Esophagus muscularis mucosa (tissue), 4 donors: Measurements from ENCODE around the gene UNC45A.

Experiments used
- CTCF ChIP-seq, 3 experiments: fragments of 200-600 bp in 2 of 3; fragments of 450-650 bp in 1 of 3; sonication (generic) in 2 of 3; IDR thresholded peaks; one replicate each; pipeline ENCODE4 v1.5.1; 2017 to 2019; ENCODE audit warnings: antibody characterized with exemption in 3 of 3, mild to moderate bottlenecking in 2 of 3, moderate library complexity in 1 of 3
- EP300 ChIP-seq: sonication (generic); formaldehyde crosslinking; IDR thresholded peaks from one replicate; pipeline ENCODE4 v1.6.1; 2017; ENCODE audit warnings: antibody characterized with exemption
- POLR2A ChIP-seq: fragments of 450-650 bp; IDR thresholded peaks from one replicate; pipeline ENCODE4 v1.6.1; 2017; ENCODE audit warnings: antibody characterized with exemption, moderate library complexity, mild to moderate bottlenecking, low read depth

GRCh38 chr15:90946538-90946937 is 11.5 kb downstream of the UNC45A start:
- TF ChIP-seq POLR2A (no peak), EP300 (no peak), CTCF (IDR thresholded peaks at IDR 0.05) (no peak)
